GM21619 (cell line): Measurements from ENCODE around the gene TPBGL.

ENCODE experiments used
- ATAC-seq: cut with Tn5 transposase; IDR thresholded peaks from one replicate; pipeline ENCODE4 v1.9.1; 2021; ENCODE audit not compliant: unreplicated experiment

TPBGL gene

GRCh38 chr11:75208446-75208845 lies 32.1 kb upstream of the TPBGL start:
- no peak for ATAC-seq

- ATAC-seq: no peak
These were observed 28.2 kb upstream of the TPBGL start for GRCh38 chr11:75212411-75212810.

- no peak for ATAC-seq
These were observed 26.2 kb upstream of the TPBGL start for GRCh38 chr11:75214411-75214821.

GRCh38 chr11:75214843-75215242 lies 25.7 kb upstream of the TPBGL start:
- ATAC-seq: no peak

GRCh38 chr11:75219869-75220268 lies 20.7 kb upstream of the TPBGL start:
- no peak for ATAC-seq

- ATAC-seq: no peak
These were observed 16.5 kb upstream of the TPBGL start for GRCh38 chr11:75223954-75224643.

- no peak for ATAC-seq
These were observed 14.8 kb upstream of the TPBGL start for GRCh38 chr11:75225794-75226193.

- no peak for ATAC-seq
These were observed 11.1 kb upstream of the TPBGL start for GRCh38 chr11:75229466-75229865.

- ATAC-seq: no peak
These were observed 10.0 kb upstream of the TPBGL start for GRCh38 chr11:75230621-75231020.

GRCh38 chr11:75233754-75234172 lies 6.8 kb upstream of the TPBGL start:
- ATAC-seq: no peak

- ATAC-seq: no peak
These were observed 4.5 kb upstream of the TPBGL start for GRCh38 chr11:75236062-75236461.

GRCh38 chr11:75237050-75237449 lies 3.5 kb upstream of the TPBGL start:
- ATAC-seq: no peak

GRCh38 chr11:75238595-75239440 lies 1.8 kb upstream of the TPBGL start:
- ATAC-seq: no peak

GRCh38 chr11:75239531-75240290 lies 863 bp upstream of the TPBGL start:
- no peak for ATAC-seq

GRCh38 chr11:75241036-75241905 lies 697 bp downstream of the TPBGL start:
- ATAC-seq: peak; percentile 92

GRCh38 chr11:75241906-75242644 lies 1.5 kb downstream of the TPBGL start:
- ATAC-seq: peak; percentile 20

GRCh38 chr11:75242722-75243600 lies 2.4 kb downstream of the TPBGL start:
- no peak for ATAC-seq

GRCh38 chr11:75244052-75244814 lies 3.7 kb downstream of the TPBGL start:
- ATAC-seq: no peak
